SU-DHL-6 (cell line): Measurements from ENCODE around the gene ANAPC10.

Experiments
- H2AFZ ChIP-seq: fragments of 200-600 bp; sonication (generic); 2 replicates; pipeline ENCODE4 v1.6.1; 2014; ENCODE audit warnings: low read depth, mild to moderate bottlenecking, moderate library complexity, mixed read lengths, antibody characterized with exemption, low read length; ENCODE audit not compliant: severe bottlenecking
- H3F3A ChIP-seq: fragments of 200-600 bp; shearing (Covaris generic); 2 replicates; pipeline ENCODE4 v1.6.0; 2016; ENCODE audit warnings: antibody characterized with exemption, mild to moderate bottlenecking; ENCODE audit not compliant: insufficient read depth
- H3K27ac ChIP-seq: fragments of 200-600 bp; sonication (generic); 2 replicates; pipeline ENCODE4 v1.5.1; 2016; ENCODE audit warnings: low read depth, mild to moderate bottlenecking, low read length, moderate library complexity, mixed read lengths
- H3K27me3 ChIP-seq: fragments of 200-600 bp; sonication (generic), shearing (Covaris generic); 2 replicates; pipeline ENCODE4 v1.6.0; 2014; ENCODE audit warnings: mild to moderate bottlenecking, low read length
- H3K36me3 ChIP-seq: fragments of 200-600 bp; sonication (generic); 2 replicates; pipeline ENCODE4 v1.6.1; 2014; ENCODE audit warnings: mild to moderate bottlenecking, low read length, mixed read lengths
- H3K4me2 ChIP-seq: fragments of 300-600, 200-600 bp; shearing (Covaris generic), sonication (generic); 2 replicates; pipeline ENCODE4 v1.6.0; 2014; ENCODE audit warnings: low read length, low read depth, mild to moderate bottlenecking; ENCODE audit not compliant: poor library complexity, severe bottlenecking
- H3K4me3 ChIP-seq: fragments of 200-600 bp; sonication (generic); 2 replicates; pipeline ENCODE4 v1.5.1; 2014; ENCODE audit warnings: antibody characterized with exemption, low read length, mild to moderate bottlenecking, mixed read lengths; ENCODE audit not compliant: insufficient read depth, poor library complexity, severe bottlenecking
- H3K79me2 ChIP-seq: fragments of 200-600 bp; sonication (generic); 2 replicates; pipeline ENCODE4 v1.6.1; 2014; ENCODE audit warnings: mild to moderate bottlenecking, low read length, moderate library complexity; ENCODE audit not compliant: insufficient read depth
- H3K9ac ChIP-seq: fragments of 200-600 bp; sonication (generic); 2 replicates; pipeline ENCODE4 v1.7.0; 2014; ENCODE audit warnings: mild to moderate bottlenecking, low read length
- H3K9me2 ChIP-seq: fragments of 200-600 bp; sonication (generic); replicated peaks from 2 replicates; pipeline ENCODE4 v1.6.1; 2014; ENCODE audit warnings: low read length; ENCODE audit not compliant: insufficient read depth
- H3K9me3 ChIP-seq: fragments of 200-600 bp; sonication (generic); 2 replicates; pipeline ENCODE4 v1.6.1; 2014; ENCODE audit warnings: low read length, mixed read lengths; ENCODE audit not compliant: insufficient read depth
- H4K20me1 ChIP-seq: fragments of 200-600 bp; sonication (generic); 2 replicates; pipeline ENCODE4 v1.6.1; 2014; ENCODE audit warnings: low read depth, mild to moderate bottlenecking, antibody characterized with exemption, low read length, moderate library complexity, mixed read lengths
- EZH2phosphoT487 ChIP-seq: fragments of 200-600 bp; sonication (generic), shearing (Covaris generic); conservative IDR thresholded peaks from 2 replicates; pipeline ENCODE4 v1.6.1; 2018; ENCODE audit warnings: mild to moderate bottlenecking, antibody characterized with exemption, low read length, moderate library complexity, mixed read lengths
- TF ChIP-seq, protein P1 (sequence below): fragments of 200-600 bp; sonication (generic); IDR thresholded peaks from one replicate; pipeline ENCODE4 v1.5.1; 2017; ENCODE audit warnings: antibody characterized with exemption, mild to moderate bottlenecking, low read length, moderate library complexity; ENCODE audit not compliant: insufficient read depth, poor library complexity, severe bottlenecking

ANAPC10 gene

GRCh38 chr4:145075742-145076468, 22.1 kb downstream of the ANAPC10 start:
- no peaks in the 10 kb centered on the region; the same call in 1 of the 2 replicates for H3F3A ChIP-seq
- no peak overlapping the region for H2AFZ ChIP-seq
- no peak overlapping the region for H3K9ac ChIP-seq
- H3K36me3 ChIP-seq, result peaks cover 2% of the 10 kb centered on the region; the same call in 1 of the 2 replicates
- no peak for TF ChIP-seq EZH2phosphoT487
- TF ChIP-seq, protein P1, sequence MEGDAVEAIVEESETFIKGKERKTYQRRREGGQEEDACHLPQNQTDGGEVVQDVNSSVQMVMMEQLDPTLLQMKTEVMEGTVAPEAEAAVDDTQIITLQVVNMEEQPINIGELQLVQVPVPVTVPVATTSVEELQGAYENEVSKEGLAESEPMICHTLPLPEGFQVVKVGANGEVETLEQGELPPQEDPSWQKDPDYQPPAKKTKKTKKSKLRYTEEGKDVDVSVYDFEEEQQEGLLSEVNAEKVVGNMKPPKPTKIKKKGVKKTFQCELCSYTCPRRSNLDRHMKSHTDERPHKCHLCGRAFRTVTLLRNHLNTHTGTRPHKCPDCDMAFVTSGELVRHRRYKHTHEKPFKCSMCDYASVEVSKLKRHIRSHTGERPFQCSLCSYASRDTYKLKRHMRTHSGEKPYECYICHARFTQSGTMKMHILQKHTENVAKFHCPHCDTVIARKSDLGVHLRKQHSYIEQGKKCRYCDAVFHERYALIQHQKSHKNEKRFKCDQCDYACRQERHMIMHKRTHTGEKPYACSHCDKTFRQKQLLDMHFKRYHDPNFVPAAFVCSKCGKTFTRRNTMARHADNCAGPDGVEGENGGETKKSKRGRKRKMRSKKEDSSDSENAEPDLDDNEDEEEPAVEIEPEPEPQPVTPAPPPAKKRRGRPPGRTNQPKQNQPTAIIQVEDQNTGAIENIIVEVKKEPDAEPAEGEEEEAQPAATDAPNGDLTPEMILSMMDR, result no peak
- H3K4me2 ChIP-seq, result no peak overlapping the region
- no peaks in the 10 kb centered on the region for H3K27me3 ChIP-seq
- no peak overlapping the region for H3K4me3 ChIP-seq
- H3K79me2 ChIP-seq, result peaks cover 24% of the 10 kb centered on the region
- no peaks in the 10 kb centered on the region for H3K9me3 ChIP-seq
- H3K9me2 ChIP-seq, result no peaks in the 10 kb centered on the region
- no peak overlapping the region for H3K27ac ChIP-seq
- no peaks in the 10 kb centered on the region for H4K20me1 ChIP-seq

- Histone ChIP-seq H3K4me2 (no peak overlapping the region), H3K9me2 (no peaks in the 10 kb centered on the region), H2AFZ (no peak overlapping the region), H3F3A (no peaks in the 10 kb centered on the region; the same call in 1 of the 2 replicates), H3K27me3 (no peaks in the 10 kb centered on the region), H3K27ac (no peak overlapping the region), H4K20me1 (no peaks in the 10 kb centered on the region), H3K4me3 (no peak overlapping the region), H3K79me2 (0 out of 2 replicates have a peak, but pooled peaks cover 4% of the 10 kb centered on the region), H3K36me3 (no peaks in the 10 kb centered on the region; the same call in 1 of the 2 replicates), H3K9me3 (no peaks in the 10 kb centered on the region), H3K9ac (no peak overlapping the region)
- TF ChIP-seq EZH2phosphoT487, result no peak
- TF ChIP-seq, protein P1, result no peak
These were observed 26.4 kb downstream of the ANAPC10 start for GRCh38 chr4:145071560-145071959.

GRCh38 chr4:145069361-145069760, 28.6 kb downstream of the ANAPC10 start:
- H3K9ac ChIP-seq, result no peak overlapping the region
- H3K9me2 ChIP-seq, result no peaks in the 10 kb centered on the region
- TF ChIP-seq, protein P1, result no peak
- TF ChIP-seq EZH2phosphoT487, result no peak
- H3K27me3 ChIP-seq, result no peaks in the 10 kb centered on the region
- no peak overlapping the region for H3K27ac ChIP-seq
- no peak overlapping the region for H3K4me2 ChIP-seq
- no peaks in the 10 kb centered on the region for H3K9me3 ChIP-seq
- peaks cover 5% of the 10 kb centered on the region; the same call in 1 of the 2 replicates for H3F3A ChIP-seq
- H3K4me3 ChIP-seq, result no peak overlapping the region
- no peaks in the 10 kb centered on the region for H3K79me2 ChIP-seq
- H3K36me3 ChIP-seq, result no peaks in the 10 kb centered on the region; the same call in 1 of the 2 replicates
- no peaks in the 10 kb centered on the region for H4K20me1 ChIP-seq
- no peak overlapping the region for H2AFZ ChIP-seq
